Right kidney (tissue), 9 donors: ENCODE measurements around the gene AP5M1.
"Not testable (repeated sequence)": the region's sequence is repeated elsewhere in the genome, so short reads cannot be mapped to it uniquely, and the experiment has no call there.

ENCODE experiments used
- DNase-seq: peaks from one replicate; pipeline ENCODE4 v3.0.0-alpha.2; 2016
- long read RNA-seq, 8 donors: transcript quantifications; one replicate each; lab custom pipeline, GENCODE V29; 2026

Gene AP5M1
- long read RNA-seq, donor 1, full-length matches to known transcripts: 11 of 11 reads
- long read RNA-seq, donor 1, partial matches to known transcripts: 0 of 11 reads
- long read RNA-seq, donor 1, other reads (novel, unspliced or antisense): 0 of 11 reads
- long read RNA-seq, donor 2, full-length matches to known transcripts: 1 of 8 reads
- long read RNA-seq, donor 2, partial matches to known transcripts: 7 of 8 reads
- long read RNA-seq, donor 2, other reads (novel, unspliced or antisense): 0 of 8 reads
- long read RNA-seq, donor 3, full-length matches to known transcripts: 9 of 9 reads
- long read RNA-seq, donor 3, partial matches to known transcripts: 0 of 9 reads
- long read RNA-seq, donor 3, other reads (novel, unspliced or antisense): 0 of 9 reads
- long read RNA-seq, donor 4, full-length matches to known transcripts: 13 of 13 reads
- long read RNA-seq, donor 4, partial matches to known transcripts: 0 of 13 reads
- long read RNA-seq, donor 4, other reads (novel, unspliced or antisense): 0 of 13 reads
- long read RNA-seq, donor 5, full-length matches to known transcripts: 12 of 12 reads
- long read RNA-seq, donor 5, partial matches to known transcripts: 0 of 12 reads
- long read RNA-seq, donor 5, other reads (novel, unspliced or antisense): 0 of 12 reads
- long read RNA-seq, donor 6, full-length matches to known transcripts: 16 of 16 reads
- long read RNA-seq, donor 6, partial matches to known transcripts: 0 of 16 reads
- long read RNA-seq, donor 6, other reads (novel, unspliced or antisense): 0 of 16 reads
- long read RNA-seq, donor 7: 0 reads
- long read RNA-seq, donor 8, full-length matches to known transcripts: 5 of 5 reads
- long read RNA-seq, donor 8, partial matches to known transcripts: 0 of 5 reads
- long read RNA-seq, donor 8, other reads (novel, unspliced or antisense): 0 of 5 reads

GRCh38 chr14:57268161-57269069, at the start of gene AP5M1, which contains the start of gene EXOC5:
TSS of gene AP5M1 (plus strand) at chr14:57268971. CDS start at chr14:57269315, 344 bp downstream.
TSS of gene EXOC5 (minus strand) at chr14:57268905. CDS start at chr14:57268648, 257 bp downstream.
- peak; percentile 98 for DNase-seq

- no peak for DNase-seq
Observed at GRCh38 chr14:57221931-57222330, 46.8 kb upstream of the AP5M1 start.

GRCh38 chr14:57227083-57227482, 41.7 kb upstream of the AP5M1 start:
- DNase-seq: no peak

GRCh38 chr14:57228320-57228719, 40.5 kb upstream of the AP5M1 start:
- DNase-seq: not testable (repeated sequence)

- DNase-seq: no peak
Observed at GRCh38 chr14:57232006-57232405, 36.8 kb upstream of the AP5M1 start.

GRCh38 chr14:57240115-57240514, 28.7 kb upstream of the AP5M1 start:
- not testable (repeated sequence) for DNase-seq

- no peak for DNase-seq
Observed at GRCh38 chr14:57243320-57243719, 25.5 kb upstream of the AP5M1 start.

- DNase-seq: no peak
Observed at GRCh38 chr14:57244106-57244505, 24.7 kb upstream of the AP5M1 start.

- no peak for DNase-seq
Observed at GRCh38 chr14:57245941-57246340, 22.8 kb upstream of the AP5M1 start.

- no peak for DNase-seq
Observed at GRCh38 chr14:57246933-57247657, 21.7 kb upstream of the AP5M1 start.

GRCh38 chr14:57254884-57255283, 13.9 kb upstream of the AP5M1 start:
- no peak for DNase-seq

- DNase-seq: not testable (repeated sequence)
Observed at GRCh38 chr14:57258221-57258620, 10.6 kb upstream of the AP5M1 start.

- DNase-seq: no peak
Observed at GRCh38 chr14:57259672-57260071, 9.1 kb upstream of the AP5M1 start.

- DNase-seq: no peak
Observed at GRCh38 chr14:57261604-57262003, 7.2 kb upstream of the AP5M1 start.

- DNase-seq: no peak
Observed at GRCh38 chr14:57262117-57262516, 6.7 kb upstream of the AP5M1 start.

GRCh38 chr14:57266065-57266464, 2.7 kb upstream of the AP5M1 start:
- DNase-seq: no peak

GRCh38 chr14:57273236-57273635, 4.5 kb downstream of the AP5M1 start:
- DNase-seq: no peak

GRCh38 chr14:57274551-57274950, 5.8 kb downstream of the AP5M1 start:
- no peak for DNase-seq

- no peak for DNase-seq
Observed at GRCh38 chr14:57275023-57275664, 6.4 kb downstream of the AP5M1 start.

- no peak for DNase-seq
Observed at GRCh38 chr14:57277062-57277461, 8.3 kb downstream of the AP5M1 start.

GRCh38 chr14:57287745-57288144, 19.0 kb downstream of the AP5M1 start:
- no peak for DNase-seq
